HG02763 (cell line): ENCODE data around the gene STOM.

Experiments
- ATAC-seq: cut with Tn5 transposase; IDR thresholded peaks from one replicate; pipeline ENCODE4 v1.9.1; 2021; ENCODE audit warnings: mild to moderate bottlenecking, moderate library complexity; ENCODE audit not compliant: unreplicated experiment

STOM gene

GRCh38 chr9:121350993-121351561, 19.0 kb downstream of the STOM start:
- no peak for ATAC-seq

DNA sequence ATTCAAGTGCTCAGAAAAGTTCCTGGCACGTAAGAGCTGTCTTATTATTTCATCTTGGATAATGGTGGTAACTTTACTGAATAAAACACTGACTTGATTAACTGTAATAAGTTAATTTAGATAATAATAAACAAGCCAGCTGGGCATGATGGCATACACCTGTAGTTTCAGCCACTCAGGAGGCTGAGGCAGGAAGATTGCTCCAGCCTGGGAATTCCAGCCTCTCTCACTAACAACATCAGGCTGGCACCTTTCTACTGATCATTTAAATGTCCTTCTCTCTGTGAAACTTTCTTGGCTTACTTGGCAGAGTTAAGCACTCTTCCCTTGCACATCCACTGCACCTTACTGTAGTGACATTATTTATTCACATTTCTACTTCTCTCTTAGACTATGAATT, 20.0 kb downstream of the STOM start:
- no peak for ATAC-seq

- no peak for ATAC-seq
These were observed 21.0 kb downstream of the STOM start for GRCh38 chr9:121349009-121349408.

DNA sequence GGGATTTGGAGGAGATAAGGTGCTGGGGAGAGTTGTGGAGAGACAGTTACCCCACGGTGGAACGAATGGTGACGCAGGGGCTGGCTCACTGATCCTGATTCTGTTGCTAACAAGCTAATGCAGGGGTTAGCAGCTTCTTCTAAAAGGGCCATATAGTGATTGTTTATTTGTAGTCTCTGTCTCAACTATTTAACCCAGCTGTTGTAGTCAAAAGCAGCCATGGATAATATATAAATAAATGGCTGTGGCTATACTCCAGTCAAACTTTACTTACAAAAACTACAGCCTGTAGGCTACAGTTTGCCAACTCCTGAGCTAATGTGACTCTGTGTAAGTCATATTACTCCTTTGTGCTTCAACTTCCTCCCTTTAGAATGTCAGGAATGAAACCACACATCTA, 21.8 kb downstream of the STOM start:
- ATAC-seq, result no peak

GRCh38 chr9:121345070-121345469, 25.0 kb downstream of the STOM start:
- ATAC-seq, result no peak

DNA sequence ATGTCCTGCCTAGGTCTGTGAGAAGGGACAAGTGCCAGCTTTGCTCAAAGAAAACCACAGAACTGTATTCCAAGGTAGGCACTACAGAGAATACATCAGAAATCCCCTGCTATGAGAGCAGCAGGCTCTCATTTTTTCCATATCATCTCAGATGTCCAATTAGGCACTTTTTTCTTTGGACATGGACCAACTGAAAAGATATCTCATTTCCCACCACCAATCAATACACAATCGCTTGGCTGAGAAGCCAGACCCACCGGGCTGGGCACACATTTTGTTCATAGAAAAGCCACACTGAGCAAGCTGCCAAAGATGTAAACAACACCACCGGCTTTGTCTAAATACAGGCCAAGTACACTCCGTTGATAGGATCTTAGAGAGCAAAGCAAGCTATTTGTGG, 25.9 kb downstream of the STOM start:
- ATAC-seq, result no peak

DNA sequence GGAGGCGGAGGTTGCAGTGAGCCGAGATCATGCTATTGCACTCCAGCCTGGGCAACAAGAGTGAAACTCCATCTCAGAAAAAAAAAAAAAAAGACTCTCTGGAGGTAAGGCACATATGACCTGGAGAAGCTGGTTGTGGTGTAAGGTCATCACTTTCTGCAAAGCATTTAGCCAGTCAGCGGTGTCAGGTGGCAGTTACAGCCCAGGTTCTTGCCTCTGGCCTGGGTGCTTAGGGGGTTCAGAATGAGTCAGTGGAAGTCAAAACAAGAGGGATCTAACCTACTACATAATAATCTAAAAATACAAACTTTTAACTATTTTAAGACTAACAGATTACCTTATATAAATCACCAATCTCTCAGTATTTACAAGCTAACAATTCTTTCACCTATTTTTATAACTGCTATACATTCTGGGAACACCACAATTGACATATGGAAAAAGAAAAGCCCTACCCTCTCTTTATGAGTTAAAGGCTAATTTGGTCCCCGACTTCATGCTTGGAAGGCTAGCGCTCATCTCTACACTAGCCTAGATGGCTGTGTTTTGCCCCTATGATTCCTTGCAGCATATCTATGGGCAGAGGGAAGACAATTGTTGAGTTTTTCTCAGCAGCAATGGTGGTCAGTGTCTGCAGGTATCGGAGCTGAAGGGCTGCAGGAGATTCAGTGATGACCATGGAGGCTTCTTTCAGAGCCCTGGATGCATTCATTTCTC, 29.2 kb downstream of the STOM start:
- no peak for ATAC-seq

DNA sequence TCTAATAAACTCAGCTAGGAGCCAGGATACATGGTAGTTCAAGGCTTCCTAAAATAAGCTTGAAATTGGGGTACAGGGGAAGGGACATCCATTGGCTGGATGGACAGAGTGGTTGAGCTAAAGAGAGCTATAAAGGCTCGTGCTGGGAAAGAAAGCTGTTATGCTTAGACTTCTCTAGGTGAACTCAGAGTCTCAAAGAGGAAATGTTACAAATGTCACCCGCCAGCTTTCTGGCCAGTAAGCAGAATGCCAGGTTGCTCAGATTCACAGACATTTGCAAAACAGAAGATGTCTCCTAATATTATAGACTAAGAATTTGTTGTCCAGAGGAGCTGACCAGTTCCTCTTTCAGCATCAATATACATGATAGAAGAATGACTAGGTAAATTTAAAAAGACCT, 30.6 kb downstream of the STOM start:
- no peak for ATAC-seq

DNA sequence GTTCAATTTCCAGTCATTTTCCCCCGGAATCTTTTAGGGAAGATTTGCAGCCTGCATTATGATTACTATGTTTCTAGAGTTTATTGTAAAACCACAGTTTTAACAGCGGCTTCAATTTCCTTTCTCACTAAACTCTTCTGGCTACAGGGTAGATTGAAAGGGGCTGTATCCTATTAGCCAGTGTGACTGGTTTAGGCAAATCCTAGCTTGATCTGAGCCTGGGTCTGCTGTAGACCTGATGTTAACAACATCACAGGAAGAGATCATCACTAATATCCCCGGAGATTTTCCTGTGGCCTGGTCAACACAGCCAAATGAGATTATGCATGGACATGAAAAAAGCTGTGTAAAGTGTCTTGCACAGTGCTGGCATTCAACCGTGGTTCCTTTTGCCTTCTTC, 33.4 kb downstream of the STOM start:
- no peak for ATAC-seq

- no peak for ATAC-seq
These were observed 35.9 kb downstream of the STOM start for GRCh38 chr9:121333950-121334773.

- ATAC-seq, result no peak
These were observed 37.9 kb downstream of the STOM start for GRCh38 chr9:121331992-121332685.

- no peak for ATAC-seq
These were observed 38.5 kb downstream of the STOM start for GRCh38 chr9:121331549-121331948.

- ATAC-seq, result no peak
These were observed 41.0 kb downstream of the STOM start for GRCh38 chr9:121328876-121329681.

GRCh38 chr9:121328476-121328875, 41.6 kb downstream of the STOM start:
- no peak for ATAC-seq

- no peak for ATAC-seq
These were observed 43.0 kb downstream of the STOM start for GRCh38 chr9:121326901-121327613.

DNA sequence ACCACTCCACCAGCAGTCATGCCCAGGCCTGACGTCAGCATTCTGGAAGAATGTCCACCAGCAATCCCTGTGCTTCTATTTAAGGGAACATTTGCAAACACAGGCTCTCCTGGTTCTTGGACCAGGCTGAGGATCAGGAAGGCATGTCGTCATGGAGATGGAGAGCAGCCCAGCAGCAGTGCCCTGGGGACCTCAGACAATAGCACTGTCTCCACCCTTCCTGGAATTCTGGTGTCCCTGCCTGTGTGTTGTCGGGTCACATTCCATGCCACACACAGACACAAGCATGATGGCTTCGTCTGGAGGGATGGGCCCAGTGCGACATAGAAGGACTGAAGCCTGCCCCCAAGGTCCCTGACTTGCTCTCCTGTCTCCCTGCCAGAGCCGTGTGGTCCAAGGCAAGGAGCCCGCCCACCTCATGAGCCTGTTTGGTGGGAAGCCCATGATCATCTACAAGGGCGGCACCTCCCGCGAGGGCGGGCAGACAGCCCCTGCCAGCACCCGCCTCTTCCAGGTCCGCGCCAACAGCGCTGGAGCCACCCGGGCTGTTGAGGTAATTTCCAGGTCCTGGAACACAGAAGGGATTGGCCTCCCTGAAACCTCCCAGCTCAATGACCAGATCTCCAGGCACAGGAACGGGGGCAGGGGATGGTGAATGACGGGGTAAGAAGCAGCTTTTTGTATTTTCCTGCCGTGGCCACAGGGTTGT, 43.8 kb downstream of the STOM start:
- ATAC-seq, result no peak

- ATAC-seq, result no peak
These were observed 44.7 kb downstream of the STOM start for GRCh38 chr9:121325387-121325786.

- ATAC-seq, result no peak
These were observed 45.3 kb downstream of the STOM start for GRCh38 chr9:121324755-121325154.

DNA sequence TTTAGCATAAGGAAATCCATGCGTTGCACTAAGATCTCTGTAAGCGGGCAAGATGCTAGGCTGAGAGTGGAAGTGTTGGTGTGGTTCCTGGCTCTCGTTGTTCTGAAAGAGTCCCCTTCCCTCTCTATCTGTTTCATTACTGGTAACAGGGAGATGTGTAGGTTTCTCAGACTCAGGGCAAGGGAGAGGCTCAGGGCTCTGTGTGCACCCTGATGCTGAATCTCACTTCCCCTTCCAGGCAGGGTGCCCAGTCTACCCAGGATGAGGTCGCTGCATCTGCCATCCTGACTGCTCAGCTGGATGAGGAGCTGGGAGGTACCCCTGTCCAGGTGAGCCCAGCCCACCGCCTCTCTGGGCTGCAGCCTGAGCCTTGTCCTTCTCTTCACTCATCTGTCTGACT, 45.7 kb downstream of the STOM start:
- no peak for ATAC-seq
